ENCODE results near the gene WNT9A. TPM values are rescaled to one million over a fixed set of nuclear protein-coding genes. Genes with fewer than 3 reads are reported as not detected.
"Not testable (repeated sequence)": the region's sequence is repeated elsewhere in the genome, so short reads cannot be mapped to it uniquely, and the experiment has no call there.

Gene WNT9A
- 1 to 10 TPM; 1.2 to 7.9 TPM for total RNA-seq

GRCh38 chr1:227947676-227948492 lies at the start of gene WNT9A:
TSS of gene WNT9A (minus strand) at chr1:227947932. CDS start at chr1:227947887, 45 bp downstream.
- H3K27me3 ChIP-seq (replicated peaks; ENCODE audit: insufficient read depth) = no peaks in the 10 kb centered on the region
- H3K4me1 ChIP-seq (ENCODE audit: control insufficient read depth in 1 of 2, low read depth in 2 of 2) = peaks cover 10 to 27% of the 10 kb centered on the region in 2 donors
- no peak within 1 kb of the TSS for H3K27ac ChIP-seq
- H3K36me3 ChIP-seq = no peaks in the 10 kb centered on the region
- H3K4me3 ChIP-seq = peak within 1 kb of the TSS; percentile 74
- ATAC-seq (ENCODE audit: insufficient number of reproducible peaks, low FRiP score, low read depth) (no peak), DNase-seq (ENCODE audit: low spot score) (no peak)
- TF ChIP-seq CTCF (IDR thresholded peaks at IDR 0.05) = no peak
- H3K9me3 ChIP-seq = no peaks in the 10 kb centered on the region

GRCh38 chr1:227996187-227996950 lies 48.6 kb upstream of the WNT9A start:
- ATAC-seq (ENCODE audit: insufficient number of reproducible peaks, low FRiP score, low read depth) (no peak), DNase-seq (ENCODE audit: low spot score) (no peak)
- Histone ChIP-seq H3K9me3 (peaks cover 13% of the 10 kb centered on the region), H3K27me3 (replicated peaks; ENCODE audit: insufficient read depth) (no peaks in the 10 kb centered on the region), H3K4me1 (ENCODE audit: control insufficient read depth in 1 of 2, low read depth in 2 of 2) (no peaks in the 10 kb centered on the region), H3K27ac (no peak overlapping the region), H3K36me3 (no peaks in the 10 kb centered on the region), H3K4me3 (no peak overlapping the region)
- TF ChIP-seq CTCF (IDR thresholded peaks at IDR 0.05) = no peak

- Histone ChIP-seq H3K4me1 (ENCODE audit: control insufficient read depth in 1 of 2, low read depth in 2 of 2) (no peaks in the 10 kb centered on the region), H3K27me3 (replicated peaks; ENCODE audit: insufficient read depth) (no peaks in the 10 kb centered on the region), H3K36me3 (no peaks in the 10 kb centered on the region), H3K9me3 (peaks cover 13% of the 10 kb centered on the region), H3K4me3 (no peak overlapping the region), H3K27ac (no peak overlapping the region)
- TF ChIP-seq CTCF (IDR thresholded peaks at IDR 0.05) = no peak
- ATAC-seq (ENCODE audit: insufficient number of reproducible peaks, low FRiP score, low read depth) (no peak), DNase-seq (ENCODE audit: low spot score) (no peak)
These were observed 47.0 kb upstream of the WNT9A start for GRCh38 chr1:227994632-227995300.

- Histone ChIP-seq H3K27me3 (replicated peaks; ENCODE audit: insufficient read depth) (no peaks in the 10 kb centered on the region), H3K4me3 (no peak overlapping the region), H3K36me3 (no peaks in the 10 kb centered on the region), H3K27ac (no peak overlapping the region), H3K4me1 (ENCODE audit: control insufficient read depth in 1 of 2, low read depth in 2 of 2) (no peaks in the 10 kb centered on the region), H3K9me3 (peaks cover 7% of the 10 kb centered on the region)
- TF ChIP-seq CTCF (IDR thresholded peaks at IDR 0.05) = no peak
- no peak for DNase-seq (ENCODE audit: low spot score)
- ATAC-seq (ENCODE audit: insufficient number of reproducible peaks, low FRiP score, low read depth) = no peak
These were observed 39.4 kb upstream of the WNT9A start for GRCh38 chr1:227987181-227987580.

- not testable (repeated sequence) for H3K9me3 ChIP-seq; H3K4me1 ChIP-seq (ENCODE audit: control insufficient read depth in 1 of 2, low read depth in 2 of 2); DNase-seq (ENCODE audit: low spot score)
These were observed 28.0 kb upstream of the WNT9A start for GRCh38 chr1:227975583-227976283.

GRCh38 chr1:227973724-227974288 lies 26.1 kb upstream of the WNT9A start:
- not testable (repeated sequence) for DNase-seq (ENCODE audit: low spot score); H3K36me3 ChIP-seq; H3K9me3 ChIP-seq; H3K4me3 ChIP-seq; H3K4me1 ChIP-seq (ENCODE audit: control insufficient read depth in 1 of 2, low read depth in 2 of 2); H3K27me3 ChIP-seq (replicated peaks; ENCODE audit: insufficient read depth); ATAC-seq (ENCODE audit: insufficient number of reproducible peaks, low FRiP score, low read depth); H3K27ac ChIP-seq

More at GRCh38 chr1:227975583-227976283, 28.0 kb upstream of the WNT9A start:
- H3K36me3 ChIP-seq; H3K4me3 ChIP-seq; H3K27ac ChIP-seq; ATAC-seq (ENCODE audit: insufficient number of reproducible peaks, low FRiP score, low read depth); H3K27me3 ChIP-seq (replicated peaks; ENCODE audit: insufficient read depth): not testable (repeated sequence)

GRCh38 chr1:227972843-227973374 lies 25.2 kb upstream of the WNT9A start:
- DNase-seq (ENCODE audit: low spot score); H3K27me3 ChIP-seq (replicated peaks; ENCODE audit: insufficient read depth); H3K9me3 ChIP-seq; H3K27ac ChIP-seq; H3K36me3 ChIP-seq; H3K4me3 ChIP-seq; H3K4me1 ChIP-seq (ENCODE audit: control insufficient read depth in 1 of 2, low read depth in 2 of 2); ATAC-seq (ENCODE audit: insufficient number of reproducible peaks, low FRiP score, low read depth): not testable (repeated sequence)
